SW480 (cell line): Measurements from ENCODE around the gene TMEM53.

Experiments used
- DNase-seq: peaks from one replicate; pipeline ENCODE4 v3.0.0-alpha.2; 2016; ENCODE audit warnings: low spot score

TMEM53 gene

GRCh38 chr1:44696789-44697345, 22.6 kb upstream of the TMEM53 start:
- DNase-seq = no peak

- DNase-seq = no peak
Observed at GRCh38 chr1:44696101-44696500, 21.8 kb upstream of the TMEM53 start.

- DNase-seq = no peak
Observed at GRCh38 chr1:44695671-44696070, 21.4 kb upstream of the TMEM53 start.

- no peak for DNase-seq
Observed at GRCh38 chr1:44694863-44695478, 20.7 kb upstream of the TMEM53 start.

- no peak for DNase-seq
Observed at GRCh38 chr1:44693900-44694299, 19.6 kb upstream of the TMEM53 start.

- DNase-seq = no peak
Observed at GRCh38 chr1:44693159-44693558, 18.9 kb upstream of the TMEM53 start.

- no peak for DNase-seq
Observed at GRCh38 chr1:44689447-44689765, 15.1 kb upstream of the TMEM53 start.

- peak; percentile 21 for DNase-seq
Observed at GRCh38 chr1:44688760-44689446, 14.6 kb upstream of the TMEM53 start.

GRCh38 chr1:44685881-44686280, 11.6 kb upstream of the TMEM53 start:
- DNase-seq = no peak

- no peak for DNase-seq
Observed at GRCh38 chr1:44685218-44685617, 10.9 kb upstream of the TMEM53 start.

- no peak for DNase-seq
Observed at GRCh38 chr1:44684525-44684924, 10.2 kb upstream of the TMEM53 start.

- DNase-seq = no peak
Observed at GRCh38 chr1:44682883-44683265, 8.6 kb upstream of the TMEM53 start.

GRCh38 chr1:44681905-44682882, 7.9 kb upstream of the TMEM53 start:
- DNase-seq = no peak

- DNase-seq = no peak
Observed at GRCh38 chr1:44679468-44679867, 5.2 kb upstream of the TMEM53 start.

- no peak for DNase-seq
Observed at GRCh38 chr1:44678626-44679025, 4.3 kb upstream of the TMEM53 start.

GRCh38 chr1:44678120-44678519, 3.8 kb upstream of the TMEM53 start:
- DNase-seq = no peak

- peak; percentile 60 for DNase-seq
Observed at GRCh38 chr1:44677201-44677766, 3.0 kb upstream of the TMEM53 start.

- no peak for DNase-seq
Observed at GRCh38 chr1:44676484-44677200, 2.4 kb upstream of the TMEM53 start.

GRCh38 chr1:44675186-44675585, 905 bp upstream of the TMEM53 start:
- DNase-seq = no peak

GRCh38 chr1:44673675-44674112, 587 bp downstream of the TMEM53 start:
- DNase-seq = no peak

GRCh38 chr1:44672961-44673674, 1.2 kb downstream of the TMEM53 start:
- no peak for DNase-seq
